Esophagus muscularis mucosa (tissue), 4 donors: Measurements from ENCODE around the gene AKAP6. TPM values are rescaled to one million over a fixed set of nuclear protein-coding genes. Genes with fewer than 3 reads are reported as not detected.

Experiments used
- DNase-seq: peaks from one replicate; pipeline ENCODE4 v3.0.0-alpha.2; 2017; ENCODE audit errors: extremely low spot score
- H3K27ac ChIP-seq, 4 donors: fragments of 200-600 bp; sonication (generic); replicated peaks in 1 of 4; 1 replicate in 3 of 4; 2 replicates in 1 of 4; pipeline ENCODE4 v1.5.1; 2016 to 2019; ENCODE audit warnings: mild to moderate bottlenecking in 1 of 4
- H3K27me3 ChIP-seq, 4 donors: fragments of 200-600 bp; sonication (generic); one replicate each; pipeline versions ENCODE4 v1.5.1 to v1.6.0; 2016 to 2019
- H3K36me3 ChIP-seq, 4 donors: fragments of 200-600 bp; sonication (generic); one replicate each; pipeline ENCODE4 v1.5.1; 2016 to 2019
- H3K4me1 ChIP-seq, 4 donors: fragments of 200-600 bp; sonication (generic); one replicate each; pipeline ENCODE4 v1.5.1; 2016 to 2019
- H3K4me3 ChIP-seq, 4 donors: fragments of 200-600 bp; sonication (generic); 1 replicate in 2 of 4; 2 replicates in 2 of 4; pipeline ENCODE4 v1.5.1; 2016 to 2019; ENCODE audit warnings: mild to moderate bottlenecking in 4 of 4, moderate library complexity in 1 of 4
- H3K9me3 ChIP-seq, 4 donors: fragments of 200-600 bp; sonication (generic); 1 replicate in 3 of 4; 2 replicates in 1 of 4; pipeline ENCODE4 v1.5.1; 2016 to 2019
- EP300 ChIP-seq: sonication (generic); formaldehyde crosslinking; IDR thresholded peaks from one replicate; pipeline ENCODE4 v1.6.1; 2017; ENCODE audit warnings: antibody characterized with exemption
- POLR2A ChIP-seq: fragments of 450-650 bp; IDR thresholded peaks from one replicate; pipeline ENCODE4 v1.6.1; 2017; ENCODE audit warnings: antibody characterized with exemption, moderate library complexity, mild to moderate bottlenecking, low read depth
- POLR2AphosphoS5 ChIP-seq, 2 donors: sonication (generic); formaldehyde crosslinking; IDR thresholded peaks; one replicate each; pipeline ENCODE4 v1.6.1; 2017; ENCODE audit warnings: antibody characterized with exemption in 2 of 2
- WGBS: methylation state at CpG from one replicate; pipeline ENCODE4 v1.1.5; 2018; 5-methylcytosine and 5-hydroxymethylcytosine counted together
- intact Hi-C: fragments of 100-400 bp; cut with DNase I; formaldehyde crosslinking; loops from one replicate; pipeline ENCODE4 v1.15.1; 2023
- total RNA-seq, 4 donors: library from RNA; depleted of rRNA; stranded (reverse); fragments of >200 nt; gene quantifications; one replicate each; pipeline versions ENCODE4 v1.1.0 to v1.2.1, GENCODE V29; 2016
- TF ChIP-seq, protein P1 (sequence below), 3 experiments: fragments of 200-600 bp in 2 of 3; fragments of 450-650 bp in 1 of 3; sonication (generic) in 2 of 3; IDR thresholded peaks; one replicate each; pipeline ENCODE4 v1.5.1; 2017 to 2019; ENCODE audit warnings: antibody characterized with exemption in 3 of 3, mild to moderate bottlenecking in 2 of 3, moderate library complexity in 1 of 3

Gene AKAP6
- total RNA-seq, 4 donors from 2014 or later = 21.3 to 38.6 (median 31.5) TPM

DNA sequence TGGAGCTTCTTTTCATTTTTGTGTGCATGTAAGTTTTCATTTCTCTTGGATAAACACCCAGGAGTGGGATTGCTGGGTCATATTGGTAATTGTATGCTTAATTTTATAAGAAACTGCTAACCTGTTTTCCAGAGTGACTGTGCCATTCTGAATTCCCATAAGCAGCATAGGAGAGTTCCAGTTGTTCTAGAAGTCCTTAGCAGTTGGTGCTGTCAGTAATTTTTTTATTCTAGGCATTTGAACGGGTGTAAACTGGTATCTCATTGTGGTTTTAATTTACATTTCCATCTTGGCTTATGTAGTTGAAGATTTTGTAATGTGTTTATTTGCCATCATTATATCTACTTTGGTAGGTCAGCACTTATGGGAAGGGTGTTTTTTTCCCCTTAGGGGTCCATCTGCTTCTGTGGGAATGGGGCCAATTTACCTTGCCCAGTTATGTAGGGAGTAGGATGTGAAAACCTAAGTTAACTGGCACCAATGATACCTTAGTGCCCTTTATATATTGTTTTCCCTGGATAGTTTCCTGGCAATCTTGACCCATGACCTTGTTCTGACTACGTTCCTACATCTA, 202.9 kb downstream of the AKAP6 start:
- 77% methylated on average over 2 of the region's 2 CpGs for WGBS
- Histone ChIP-seq H3K36me3 (no peaks in the 10 kb centered on the region), H3K27ac (no peak overlapping the region), H3K9me3 (no peaks in the 10 kb centered on the region), H3K27me3 (no peaks in the 10 kb centered on the region), H3K4me1 (peaks cover 0 to 5% (median 0%) of the 10 kb centered on the region in 4 donors), H3K4me3 (no peak overlapping the region)
- no peak for TF ChIP-seq POLR2AphosphoS5 (IDR thresholded peaks at IDR 0.05)
- no peak for TF ChIP-seq POLR2A
- no peak for TF ChIP-seq EP300
- TF ChIP-seq, protein P1, sequence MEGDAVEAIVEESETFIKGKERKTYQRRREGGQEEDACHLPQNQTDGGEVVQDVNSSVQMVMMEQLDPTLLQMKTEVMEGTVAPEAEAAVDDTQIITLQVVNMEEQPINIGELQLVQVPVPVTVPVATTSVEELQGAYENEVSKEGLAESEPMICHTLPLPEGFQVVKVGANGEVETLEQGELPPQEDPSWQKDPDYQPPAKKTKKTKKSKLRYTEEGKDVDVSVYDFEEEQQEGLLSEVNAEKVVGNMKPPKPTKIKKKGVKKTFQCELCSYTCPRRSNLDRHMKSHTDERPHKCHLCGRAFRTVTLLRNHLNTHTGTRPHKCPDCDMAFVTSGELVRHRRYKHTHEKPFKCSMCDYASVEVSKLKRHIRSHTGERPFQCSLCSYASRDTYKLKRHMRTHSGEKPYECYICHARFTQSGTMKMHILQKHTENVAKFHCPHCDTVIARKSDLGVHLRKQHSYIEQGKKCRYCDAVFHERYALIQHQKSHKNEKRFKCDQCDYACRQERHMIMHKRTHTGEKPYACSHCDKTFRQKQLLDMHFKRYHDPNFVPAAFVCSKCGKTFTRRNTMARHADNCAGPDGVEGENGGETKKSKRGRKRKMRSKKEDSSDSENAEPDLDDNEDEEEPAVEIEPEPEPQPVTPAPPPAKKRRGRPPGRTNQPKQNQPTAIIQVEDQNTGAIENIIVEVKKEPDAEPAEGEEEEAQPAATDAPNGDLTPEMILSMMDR (IDR thresholded peaks at IDR 0.05) = no peak
- no peak for DNase-seq
- intact Hi-C loops = no loop called here

DNA sequence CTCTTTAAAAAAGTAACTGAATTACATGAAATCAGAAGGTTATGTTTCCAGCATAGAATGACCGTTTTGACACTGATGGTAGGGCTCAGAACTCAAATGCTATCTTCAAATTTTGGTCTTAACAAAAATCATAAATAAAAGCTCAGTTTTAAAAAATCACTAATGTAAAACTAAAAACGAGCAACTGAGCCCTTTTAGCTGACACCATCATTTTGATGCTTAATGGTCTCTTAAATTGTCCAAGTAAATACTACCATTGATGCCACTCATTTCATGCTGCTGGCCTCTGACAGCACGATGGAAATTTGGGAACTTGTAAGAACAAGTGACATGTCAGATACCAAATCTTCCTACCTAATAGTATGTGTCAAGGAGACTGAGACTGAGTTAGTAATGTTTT, 205.0 kb downstream of the AKAP6 start:
- H3K4me3 ChIP-seq = no peak overlapping the region
- H3K4me1 ChIP-seq = peaks cover 0 to 5% (median 0%) of the 10 kb centered on the region in 4 donors
- H3K36me3 ChIP-seq = no peaks in the 10 kb centered on the region
- H3K27me3 ChIP-seq = no peaks in the 10 kb centered on the region
- intact Hi-C loops = no loop called here
- H3K9me3 ChIP-seq = no peaks in the 10 kb centered on the region
- 76% methylated on average over 3 of the region's 3 CpGs for WGBS
- DNase-seq = no peak
- no peak overlapping the region for H3K27ac ChIP-seq
- TF ChIP-seq POLR2A (no peak), EP300 (no peak), POLR2AphosphoS5 (IDR thresholded peaks at IDR 0.05) (no peak)
- TF ChIP-seq, protein P1 (IDR thresholded peaks at IDR 0.05) = no peak

DNA sequence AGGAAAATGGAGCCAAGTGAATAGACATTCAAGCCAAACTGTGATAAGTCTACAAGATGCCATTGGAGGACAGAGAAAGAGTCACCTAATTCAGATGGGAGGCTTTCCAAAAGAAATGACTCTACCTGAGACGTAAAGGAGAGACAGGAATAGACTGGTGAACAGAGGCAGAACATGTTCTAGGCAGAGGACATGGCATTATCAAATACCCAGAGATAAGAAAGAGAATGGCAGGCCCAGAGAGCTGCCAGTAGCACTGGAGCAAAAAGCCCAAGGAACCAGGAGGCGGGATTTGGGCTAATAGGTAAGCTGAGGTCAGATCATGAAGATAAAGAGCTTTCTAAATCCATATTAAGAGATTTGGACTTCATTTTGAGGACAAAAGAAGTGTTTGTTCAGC, 207.1 kb downstream of the AKAP6 start:
- 95% methylated on average over 2 of the region's 2 CpGs for WGBS

DNA sequence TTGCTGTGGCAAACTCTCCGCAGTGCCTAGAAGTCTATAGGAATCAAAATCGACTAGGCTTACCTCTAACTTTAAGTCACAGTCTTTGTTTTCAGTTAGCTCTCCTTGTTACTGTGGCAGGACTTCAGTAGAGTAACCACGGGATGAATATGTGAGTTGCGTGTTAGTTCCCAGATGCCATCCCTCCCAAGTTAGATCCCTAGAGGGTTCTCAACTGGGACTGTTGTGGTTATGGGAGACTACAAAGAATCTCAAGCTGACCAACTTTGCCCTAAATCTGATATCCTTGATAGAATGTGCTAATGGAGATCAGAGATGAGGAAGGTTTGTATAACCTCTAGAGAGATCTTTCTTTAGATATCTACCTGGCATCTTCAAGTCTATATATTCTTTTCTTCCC, 208.1 kb downstream of the AKAP6 start:
- H3K27me3 ChIP-seq = no peaks in the 10 kb centered on the region
- peaks cover 0 to 5% (median 0%) of the 10 kb centered on the region in 4 donors for H3K4me1 ChIP-seq
- H3K9me3 ChIP-seq = no peaks in the 10 kb centered on the region
- H3K36me3 ChIP-seq = no peaks in the 10 kb centered on the region
- TF ChIP-seq, protein P1 (IDR thresholded peaks at IDR 0.05) = no peak
- TF ChIP-seq EP300 (no peak), POLR2AphosphoS5 (IDR thresholded peaks at IDR 0.05) (no peak), POLR2A (no peak)
- no peak overlapping the region for H3K27ac ChIP-seq
- 98% methylated on average over 4 of the region's 4 CpGs for WGBS
- no peak for DNase-seq
- intact Hi-C loops = no loop called here
- H3K4me3 ChIP-seq = no peak overlapping the region

More for the DNA sequence above, 207.1 kb downstream of the AKAP6 start:
- intact Hi-C loops = no loop called here
- H3K27me3 ChIP-seq = no peaks in the 10 kb centered on the region
- H3K4me3 ChIP-seq = no peak overlapping the region
- no peaks in the 10 kb centered on the region for H3K36me3 ChIP-seq
- no peaks in the 10 kb centered on the region for H3K9me3 ChIP-seq
- no peak overlapping the region for H3K27ac ChIP-seq
- peaks cover 0 to 5% (median 0%) of the 10 kb centered on the region in 4 donors for H3K4me1 ChIP-seq
- DNase-seq = no peak
- no peak for TF ChIP-seq EP300
- TF ChIP-seq, protein P1 (IDR thresholded peaks at IDR 0.05) = no peak
- no peak for TF ChIP-seq POLR2A
- TF ChIP-seq POLR2AphosphoS5 (IDR thresholded peaks at IDR 0.05) = no peak

DNA sequence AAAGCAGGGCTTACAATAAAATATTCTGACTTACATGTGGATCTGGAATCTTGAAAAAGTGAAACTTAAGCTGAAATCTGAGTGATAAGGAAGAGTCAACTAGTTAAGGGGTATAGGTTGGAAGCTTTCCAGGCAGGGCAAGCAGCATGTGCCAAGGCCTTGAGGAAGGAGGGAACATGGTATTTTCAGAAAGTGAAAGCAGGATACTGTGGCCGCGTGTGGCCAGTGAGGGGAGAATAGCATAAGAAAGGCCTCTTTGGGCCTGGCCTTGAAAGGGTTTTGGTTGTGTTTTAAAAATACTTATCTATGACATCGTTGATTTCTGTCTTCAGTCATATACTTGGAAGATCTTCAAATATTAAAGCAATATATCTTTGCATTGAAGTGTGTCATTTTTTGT, 213.4 kb downstream of the AKAP6 start:
- peaks cover 0 to 9% (median 1%) of the 10 kb centered on the region in 4 donors for H3K36me3 ChIP-seq
- no peak for DNase-seq
- TF ChIP-seq POLR2AphosphoS5 (IDR thresholded peaks at IDR 0.05) = no peak
- no peak for TF ChIP-seq POLR2A
- TF ChIP-seq, protein P1 (IDR thresholded peaks at IDR 0.05) = no peak
- TF ChIP-seq EP300 = no peak
- no peaks in the 10 kb centered on the region for H3K9me3 ChIP-seq
- no peaks in the 10 kb centered on the region for H3K27me3 ChIP-seq
- intact Hi-C loops = no loop called here
- H3K4me3 ChIP-seq = no peak overlapping the region
- no peak overlapping the region for H3K27ac ChIP-seq
- WGBS = 55% methylated on average over 3 of the region's 3 CpGs
- H3K4me1 ChIP-seq = peaks cover 0 to 14% (median 0%) of the 10 kb centered on the region in 4 donors
